MM.1S (cell line): ENCODE measurements around the gene TYW1.

Experiments used
- CTCF ChIP-seq: fragments of 300-600 bp; sonication (generic); IDR thresholded peaks from 2 replicates; pipeline ENCODE4 v1.5.1; 2016; ENCODE audit warnings: antibody characterized with exemption, low read length, mixed read lengths
- EZH2 ChIP-seq: fragments of 300-600 bp; sonication (generic); optimal IDR thresholded peaks from 2 replicates; pipeline ENCODE3; 2017; ENCODE audit warnings: low read depth, mild to moderate bottlenecking, antibody characterized with exemption, low read length, mixed read lengths
- EZH2phosphoT487 ChIP-seq: fragments of 300-600 bp; sonication (generic); IDR thresholded peaks from 2 replicates; pipeline ENCODE4 v1.6.1; 2018; ENCODE audit warnings: antibody characterized with exemption, low read length

GRCh38 chr7:67206452-67206851 is 209.8 kb downstream of the TYW1 start:
- TF ChIP-seq EZH2 (no peak), CTCF (no peak), EZH2phosphoT487 (no peak)
